ENCODE measurements around the gene TMBIM6. TPM values are rescaled to one million over a fixed set of nuclear protein-coding genes. Genes with fewer than 3 reads are reported as not detected.

The TMBIM6 gene
- total and polyA plus RNA-seq, 9 of the 15 experiments (the other 6 are each of a cell fraction or from before 2014, with no cell fraction given): 147 to 1,288 (median 352) TPM

DNA sequence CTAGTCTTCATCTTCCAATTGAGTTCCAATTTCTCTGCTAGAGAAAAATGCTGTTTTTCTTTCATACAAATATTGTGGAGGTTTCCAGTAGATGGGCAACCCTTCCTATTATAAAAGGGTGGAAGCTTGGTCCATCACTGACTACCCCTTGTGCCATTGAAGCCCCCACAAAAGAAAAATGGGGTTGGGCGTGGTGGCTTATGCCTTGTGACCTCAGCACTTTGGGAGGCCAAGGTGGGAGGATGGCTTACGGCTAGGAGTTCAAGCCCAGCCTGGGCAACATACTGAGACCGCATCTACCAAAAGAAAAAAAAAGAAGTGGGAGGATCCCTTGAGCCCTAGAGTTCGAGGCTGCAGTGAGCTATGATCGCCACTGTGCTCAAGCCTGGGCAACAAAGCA, 64.1 kb downstream of the TMBIM6 start:
- ChIA-PET POLR2A (interaction anchor here (1.4 to 1.7 kb wide), 2 partner anchors 12 to 39 kb away, joined by 5 read pairs; no protein-coding TSS in a partner anchor), CTCF (ENCODE audit: low intra/inter-chr PET ratio) (no interaction called here)
- intact Hi-C loops (cut with micrococcal nuclease): no loop called here
- no peak overlapping the region for H3K27ac ChIP-seq (ENCODE audit: extremely low read depth, low read depth, low read length)
- no peaks in the 10 kb centered on the region for H3K79me2 ChIP-seq (ENCODE audit: control insufficient read depth, insufficient read depth, low read length)
- peaks cover 29% of the 10 kb centered on the region; the same call in 2 of the 3 replicates for H3K36me3 ChIP-seq (ENCODE audit: control insufficient read depth, insufficient read depth, low read length)
- H2AFZ ChIP-seq (ENCODE audit: low read depth, low read length): no peak overlapping the region
- no peak overlapping the region for H3K9ac ChIP-seq (ENCODE audit: insufficient read depth in 1 of 2, low read depth in 2 of 2, low read length in 2 of 2)
- no peaks in the 10 kb centered on the region for H3K27me3 ChIP-seq (ENCODE audit: control insufficient read depth in 2 of 2, insufficient read depth in 2 of 2, low read length in 2 of 2)
- H3K9me1 ChIP-seq (ENCODE audit: control insufficient read depth, insufficient read depth, low read length): no peaks in the 10 kb centered on the region
- no peak overlapping the region for H3K4me2 ChIP-seq (ENCODE audit: insufficient read depth, low read length)
- H4K20me1 ChIP-seq (replicated peaks; ENCODE audit: control insufficient read depth, insufficient read depth, low read length): peaks cover 5% of the 10 kb centered on the region; the same call in 1 of the 2 replicates
- no peak for ATAC-seq
- BruUV-seq (replicated peaks): no TSS peak
- no peak for DNase-seq (ENCODE audit: extremely low read depth in 1 of 4, low spot score in 3 of 4)
- FAIRE-seq: no peak
- in situ Hi-C loops (cut with MboI): no loop called here
- WGBS (ENCODE audit: insufficient coverage, low coverage, missing lambda C conversion rate): 49% methylated on average over 4 of the region's 5 CpGs
- no peaks in the 10 kb centered on the region for H3K9me3 ChIP-seq (replicated peaks; ENCODE audit: control insufficient read depth, insufficient read depth, low read depth, low read length)
- peaks cover 0 to 17% of the 10 kb centered on the region in 2 experiments; a peak in 2 of 5 replicates for H3K4me1 ChIP-seq (replicated peaks in 1 of 2; ENCODE audit: control insufficient read depth in 2 of 2, insufficient read depth in 2 of 2, low read length in 2 of 2)
- no peak overlapping the region for H3K4me3 ChIP-seq
- TF ChIP-seq ZBTB34 (CRISPR knock-in tag; IDR thresholded peaks at IDR 0.05) (no peak), AFF4 (CRISPR knock-in tag; IDR thresholded peaks at IDR 0.05) (no peak), MEF2D (tag; conservative IDR thresholded peaks at IDR 0.05; ENCODE audit: low read depth) (no peak), TGIF2 (CRISPR knock-in tag; IDR thresholded peaks at IDR 0.05) (no peak), ARID4B (CRISPR knock-in tag; IDR thresholded peaks at IDR 0.05) (no peak), ZNF695 (CRISPR knock-in tag; IDR thresholded peaks at IDR 0.05) (no peak), TAF9B (IDR thresholded peaks at IDR 0.05; ENCODE audit: partially characterized antibody) (no peak), TOE1 (IDR thresholded peaks at IDR 0.05; ENCODE audit: borderline replicate concordance) (no peak), TOE1 (CRISPR knock-in tag; IDR thresholded peaks at IDR 0.05; ENCODE audit: borderline replicate concordance, low read depth) (no peak), PTRF (tag; IDR thresholded peaks at IDR 0.05) (no peak), E2F3 (CRISPR knock-in tag; IDR thresholded peaks at IDR 0.05) (no peak), EHMT2 (IDR thresholded peaks at IDR 0.05) (no peak), ZNF785 (CRISPR knock-in tag; IDR thresholded peaks at IDR 0.05) (no peak)

All from K562 (cell line).